HPDE6-E6E7 (cell line): Measurements from ENCODE around the gene RBM47.

ENCODE experiments used
- DNase-seq: peaks from one replicate; pipeline ENCODE4 v3.0.0; 2011; ENCODE audit warnings: missing footprints; ENCODE audit errors: extremely low spot score

The RBM47 gene

DNA sequence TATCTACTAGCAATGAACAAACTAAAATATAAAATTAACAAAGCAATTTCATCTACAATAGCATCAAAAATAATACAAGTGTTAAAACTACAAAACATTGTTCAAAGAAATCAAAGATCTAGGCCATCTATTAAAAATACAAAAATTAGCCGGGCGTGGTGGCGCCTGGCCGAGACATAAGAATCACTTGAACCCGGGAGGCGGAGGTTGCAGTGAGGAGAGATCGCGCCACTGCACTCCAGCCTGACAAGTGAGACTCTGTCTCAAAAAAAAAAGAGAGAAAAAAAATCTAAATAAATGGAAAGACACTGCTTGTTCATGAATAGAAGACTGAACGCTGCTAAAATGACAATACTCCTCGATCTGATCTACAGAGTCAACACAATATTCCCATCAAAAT lies 139.2 kb downstream of the RBM47 start:
- no peak for DNase-seq

DNA sequence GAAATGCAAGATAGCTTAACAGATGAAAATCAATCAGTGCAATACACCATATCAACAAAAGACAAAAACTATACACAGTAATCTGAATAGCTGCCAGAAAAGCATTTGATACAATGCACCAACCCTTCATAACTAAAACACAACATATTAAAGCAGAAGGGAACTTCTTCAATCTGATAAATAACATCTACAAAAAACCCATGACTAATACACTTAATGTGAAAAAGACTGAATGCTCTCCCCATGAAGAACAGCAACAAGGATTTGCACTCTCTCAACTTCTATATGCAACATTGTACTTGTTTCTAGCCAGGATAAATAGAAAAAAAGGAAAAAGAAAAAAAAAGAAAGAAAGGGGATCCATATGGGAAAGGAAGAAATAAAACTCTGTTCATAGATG lies 139.7 kb downstream of the RBM47 start:
- DNase-seq: no peak

DNA sequence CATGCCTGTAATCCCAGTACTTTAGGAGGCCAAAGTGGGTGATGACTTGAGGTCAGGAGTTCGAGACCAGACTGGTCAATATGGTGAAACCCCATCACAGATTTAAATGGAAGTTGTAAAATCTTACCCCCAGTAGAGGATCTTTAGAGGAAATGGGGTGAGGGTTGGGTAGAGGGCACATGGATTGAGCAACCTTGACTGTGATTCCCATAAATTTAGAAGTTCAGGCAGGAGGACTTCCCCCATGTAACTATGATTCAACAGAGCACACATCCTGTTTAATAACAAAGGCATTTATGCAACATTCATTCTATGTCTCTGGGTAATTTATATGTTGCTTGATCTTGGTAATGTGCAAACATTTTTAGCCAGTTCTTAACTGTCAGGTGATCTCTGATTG lies 143.1 kb downstream of the RBM47 start:
- DNase-seq: no peak

DNA sequence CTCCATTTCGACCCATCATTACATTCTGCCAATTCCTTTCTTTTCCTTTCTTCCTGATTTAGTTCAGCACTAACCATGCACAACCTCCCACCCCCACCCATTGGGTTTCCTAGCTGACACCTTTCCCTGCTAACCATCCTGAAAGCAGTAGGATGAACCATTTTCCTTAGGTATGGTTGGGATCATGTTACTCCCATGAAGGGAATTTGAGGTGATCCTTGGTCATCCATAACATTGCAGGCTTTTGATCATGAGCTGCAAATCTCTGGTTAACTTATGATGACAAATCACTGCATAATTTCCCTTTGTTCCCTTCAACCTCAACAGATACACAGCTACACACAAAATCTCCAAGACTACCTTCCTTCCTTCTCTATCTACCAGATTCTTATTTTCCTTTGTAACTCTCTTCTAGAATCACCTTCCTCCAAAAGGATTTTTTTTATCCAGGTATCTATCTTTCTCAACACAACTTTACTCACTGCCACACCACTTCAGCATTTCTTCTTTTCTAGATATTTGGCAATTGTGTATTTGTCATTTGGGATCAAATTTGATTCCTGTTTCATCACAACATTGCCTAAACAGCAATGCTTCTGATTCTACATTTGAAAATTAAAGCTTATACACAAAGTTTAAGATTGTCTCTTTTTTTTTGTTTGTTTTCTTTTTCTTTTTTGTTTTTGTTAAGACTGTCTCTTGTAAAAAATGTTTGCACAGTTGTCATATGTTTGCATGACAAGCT lies 145.1 kb downstream of the RBM47 start:
- no peak for DNase-seq

DNA sequence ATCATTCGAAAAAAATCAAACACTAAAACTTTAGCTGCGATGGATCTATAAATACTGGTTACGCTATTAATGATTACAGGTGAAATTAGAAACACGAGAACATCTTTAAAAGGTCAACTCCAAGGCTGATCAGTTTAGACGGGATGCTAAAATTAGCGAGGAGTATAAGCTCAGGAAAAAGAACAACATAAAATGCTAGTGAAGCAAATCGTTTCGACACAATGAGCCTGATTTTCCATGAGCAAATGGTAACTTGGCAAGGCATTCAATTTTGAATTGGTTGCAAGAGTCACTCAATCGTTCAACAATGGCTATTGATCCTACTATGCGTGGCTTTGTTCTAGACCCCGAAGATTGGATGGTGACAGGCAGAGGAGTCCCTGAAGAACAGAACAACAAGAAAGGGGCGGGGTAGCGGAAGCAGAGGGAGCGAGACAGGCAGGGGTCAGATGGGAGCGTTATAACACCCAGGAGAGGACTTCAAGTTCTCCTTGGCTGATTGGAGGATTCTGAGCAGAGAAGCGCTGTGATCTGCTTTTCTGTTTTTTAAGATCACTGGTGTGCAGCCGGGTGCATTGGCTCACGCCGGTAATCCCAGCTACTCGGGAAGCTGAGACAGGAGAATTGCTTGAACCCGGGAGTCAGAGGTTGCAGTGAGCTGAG lies 146.5 kb downstream of the RBM47 start:
- DNase-seq: no peak

DNA sequence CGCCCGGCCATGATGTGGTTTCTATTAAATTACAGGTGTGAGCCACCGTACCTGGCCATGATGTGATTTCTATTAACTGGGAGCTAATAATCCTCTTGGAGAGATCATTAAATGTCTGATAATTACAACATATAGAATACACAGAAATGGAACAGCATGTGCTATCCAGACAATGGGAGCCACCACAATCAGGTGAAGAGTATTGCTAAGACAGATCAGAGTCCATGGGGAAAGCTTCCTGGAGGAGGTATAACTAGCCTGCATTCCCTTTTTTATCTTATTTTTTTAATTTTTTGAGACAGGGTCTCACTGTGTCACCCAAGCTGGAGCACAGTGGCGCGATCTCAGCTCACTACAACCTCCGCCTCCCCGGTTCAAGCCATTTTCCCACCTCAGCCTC lies 147.7 kb downstream of the RBM47 start:
- no peak for DNase-seq

DNA sequence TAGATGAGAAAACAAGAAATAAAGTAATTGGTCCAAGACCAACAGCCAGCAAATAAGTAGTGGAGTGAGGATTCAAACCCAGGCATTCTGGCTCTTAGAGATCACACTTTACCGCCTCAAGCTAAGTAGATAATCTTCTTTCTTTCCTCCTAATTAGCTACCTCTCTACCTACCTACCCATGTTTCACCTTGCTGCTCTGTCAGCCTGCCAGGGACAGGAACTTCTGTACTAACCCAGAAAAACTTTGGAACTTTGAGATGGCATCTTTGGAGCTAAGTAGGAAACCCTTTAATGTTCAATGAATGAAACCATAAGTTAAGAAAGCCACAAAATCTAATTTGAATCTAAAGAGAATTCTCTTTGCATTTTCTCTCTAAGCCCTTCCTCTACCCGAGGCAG lies 149.4 kb downstream of the RBM47 start:
- DNase-seq: no peak

DNA sequence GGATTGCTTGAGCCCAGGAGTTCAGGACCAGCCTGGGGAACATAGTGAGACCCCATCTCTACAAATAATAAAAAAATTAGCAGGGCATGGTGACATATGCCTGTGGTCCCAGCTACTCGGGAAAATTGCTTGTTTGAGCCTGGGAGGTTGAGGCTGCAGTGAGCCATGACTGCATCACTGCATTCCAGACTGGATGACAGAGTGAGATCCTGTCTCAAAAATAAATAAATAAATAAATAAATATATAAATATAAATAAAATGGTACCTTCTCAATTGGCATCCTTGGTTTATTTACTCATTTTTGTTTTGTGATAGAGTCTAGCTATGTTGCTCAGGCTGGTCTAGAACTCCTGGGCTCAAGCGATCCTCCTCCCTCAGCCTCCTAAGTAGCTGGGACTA lies 150.3 kb downstream of the RBM47 start:
- DNase-seq: no peak

DNA sequence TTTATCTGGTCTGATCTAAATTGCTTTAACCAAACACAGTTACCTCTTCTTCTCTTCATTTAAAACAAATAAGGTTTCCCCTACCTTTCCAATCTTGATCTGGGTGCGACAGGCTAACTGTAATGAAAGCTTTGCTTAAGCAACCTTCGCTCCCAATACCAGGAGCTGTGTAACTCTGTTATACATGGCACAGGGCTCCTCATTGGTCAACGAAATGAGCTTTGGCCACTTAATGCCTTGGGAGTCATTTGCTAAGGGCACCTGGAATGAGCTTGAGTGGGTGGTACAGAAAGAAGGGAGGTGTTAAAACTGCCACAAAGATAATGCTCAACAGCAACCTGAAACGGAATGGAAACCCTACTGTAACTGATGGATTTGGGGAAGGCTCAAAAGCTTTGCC lies 154.1 kb downstream of the RBM47 start:
- DNase-seq: no peak

DNA sequence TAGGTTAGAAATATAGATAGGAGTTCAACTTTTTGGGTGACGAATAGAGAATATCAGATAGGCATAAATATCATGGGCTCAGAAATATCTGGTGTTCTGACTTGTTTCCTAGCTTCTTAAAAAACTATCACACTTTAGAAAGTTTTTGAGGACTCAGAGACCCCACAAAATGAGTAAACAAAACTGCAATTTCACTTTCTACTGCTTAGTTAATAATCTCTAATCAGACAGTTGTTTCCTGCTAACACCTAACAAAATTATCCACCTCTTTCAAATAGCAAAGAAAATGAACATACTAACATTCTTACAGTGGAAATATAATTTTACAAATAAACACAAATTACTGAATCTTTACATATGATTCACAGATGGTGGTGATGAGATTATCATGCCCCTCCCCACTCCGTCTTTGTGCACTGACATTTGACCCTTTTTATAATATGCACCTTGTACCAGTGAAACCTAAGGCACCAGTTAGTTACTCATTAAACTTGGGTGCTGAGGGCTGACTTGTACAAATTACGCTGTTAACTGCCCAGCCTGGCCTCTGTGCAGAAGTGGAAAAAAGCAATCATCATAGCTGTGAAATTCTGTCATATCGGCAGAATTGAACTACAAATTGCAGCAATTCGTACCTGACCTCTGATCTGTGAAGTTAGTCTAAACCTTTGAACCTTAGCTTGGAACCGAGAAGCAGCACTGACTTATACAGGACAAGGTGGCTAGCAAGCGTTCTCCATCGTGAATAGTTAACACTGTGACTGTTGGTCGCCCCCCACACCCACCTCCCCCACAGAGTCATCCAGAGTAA lies 155.9 kb downstream of the RBM47 start:
- no peak for DNase-seq

DNA sequence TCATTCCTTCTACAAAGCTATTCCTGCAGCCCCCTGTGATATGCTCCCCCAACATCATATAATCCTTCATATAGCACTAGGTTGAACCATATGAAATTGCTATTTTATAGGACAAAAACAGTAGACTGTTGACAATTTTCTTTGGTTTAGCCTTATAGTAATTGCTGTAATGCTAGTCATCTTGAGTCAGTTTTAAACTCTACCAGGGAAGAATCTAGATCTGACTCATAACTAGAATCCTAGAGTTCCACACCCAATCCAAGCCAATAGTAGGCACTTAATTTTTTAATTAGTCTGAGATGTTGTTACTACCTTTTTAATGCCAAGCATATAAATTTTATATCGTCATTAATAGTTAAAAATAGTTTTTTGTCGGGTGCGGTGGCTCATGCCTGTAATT lies 157.7 kb downstream of the RBM47 start:
- no peak for DNase-seq

DNA sequence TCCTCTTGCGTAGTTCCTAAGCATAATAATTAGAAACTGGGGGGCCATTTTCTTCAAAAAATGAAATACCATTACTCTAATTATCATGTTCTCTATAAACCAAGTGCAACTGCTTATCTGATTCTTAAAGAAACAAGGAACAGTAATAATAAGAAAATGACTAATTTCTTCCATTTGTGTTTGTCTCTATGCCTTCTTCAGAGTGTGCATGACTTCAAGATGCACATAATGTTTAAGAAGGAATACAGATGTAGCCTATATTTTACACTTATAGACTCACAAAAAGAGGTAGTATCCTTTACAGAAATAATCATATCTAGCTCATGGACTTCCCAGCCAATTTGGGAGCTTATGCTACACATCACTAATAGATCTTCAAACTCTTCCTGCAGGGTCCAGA lies 162.9 kb downstream of the RBM47 start:
- no peak for DNase-seq

DNA sequence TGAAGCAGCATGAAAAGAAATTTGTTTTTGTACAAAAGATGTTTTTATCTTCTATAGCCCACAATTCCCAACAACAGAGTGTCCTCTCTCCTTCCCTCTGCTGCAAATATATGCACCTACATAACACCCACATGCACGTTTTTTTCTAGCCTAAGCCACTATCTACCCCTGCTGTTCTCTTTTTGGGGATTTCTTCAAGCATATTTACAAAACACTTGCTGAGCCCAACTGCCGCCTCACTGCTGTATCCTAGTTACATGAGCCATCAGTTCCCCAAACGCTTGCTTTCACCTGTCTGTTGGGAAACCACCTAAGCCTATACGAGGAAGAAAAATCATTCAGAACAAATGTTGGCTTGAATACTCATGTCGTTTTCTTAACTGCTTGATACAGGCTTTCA lies 167.3 kb downstream of the RBM47 start:
- DNase-seq: no peak

DNA sequence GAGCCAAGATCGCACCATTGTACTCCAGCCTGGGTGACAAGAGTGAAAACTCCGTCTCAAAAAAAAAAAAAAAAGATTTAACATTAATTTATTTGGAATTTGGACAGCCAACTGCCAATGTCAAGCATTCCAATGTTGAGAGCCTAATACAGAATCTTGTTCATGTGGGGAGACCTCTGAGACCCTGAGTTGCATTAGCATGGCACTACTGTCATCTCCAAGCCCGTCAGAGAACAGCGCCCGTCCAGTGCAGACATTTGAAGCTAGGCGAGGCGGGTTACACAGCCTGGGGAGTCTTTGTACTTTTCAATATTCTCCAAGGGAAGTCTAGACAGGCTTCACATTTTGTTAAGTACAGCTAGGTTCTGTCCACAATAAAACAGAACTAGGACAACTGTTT lies 167.8 kb downstream of the RBM47 start:
- DNase-seq: no peak

DNA sequence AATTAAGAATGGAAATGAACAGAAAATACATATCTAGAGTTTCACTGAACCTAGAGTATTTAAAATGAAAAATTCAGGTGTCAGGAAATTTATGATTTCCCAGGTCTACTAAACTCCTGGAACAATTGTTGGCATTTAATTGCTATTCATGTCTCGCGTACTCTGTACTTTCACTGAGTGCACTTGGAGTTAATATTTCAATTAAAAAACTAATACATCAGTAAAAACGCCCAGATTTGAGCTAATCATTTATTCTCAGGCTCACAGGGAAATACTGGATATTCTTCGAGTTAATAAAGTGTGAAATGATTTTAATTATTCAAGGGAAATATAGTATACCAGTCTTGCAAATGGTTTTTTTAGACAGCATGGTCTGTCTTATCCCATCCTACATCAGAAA lies 168.6 kb downstream of the RBM47 start:
- no peak for DNase-seq

DNA sequence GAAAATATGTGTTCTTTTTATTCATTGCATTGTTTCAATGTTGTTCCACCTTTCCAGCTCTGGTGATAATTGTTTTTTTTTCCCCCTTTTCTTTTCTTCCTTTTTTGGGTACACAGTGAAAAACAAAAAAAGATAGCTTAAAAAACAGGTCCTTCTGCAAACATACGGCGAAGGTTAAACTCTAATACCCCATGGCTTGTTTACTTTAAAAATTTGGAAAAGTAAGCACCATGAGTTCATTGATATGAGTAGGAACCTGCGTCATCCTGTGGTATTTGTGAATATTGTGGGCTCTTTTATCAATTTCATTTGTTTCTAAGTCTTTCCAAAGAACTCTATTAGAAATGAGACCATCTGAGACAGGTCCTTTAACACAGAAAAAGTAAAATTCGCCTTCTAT lies 171.0 kb downstream of the RBM47 start:
- DNase-seq: no peak

DNA sequence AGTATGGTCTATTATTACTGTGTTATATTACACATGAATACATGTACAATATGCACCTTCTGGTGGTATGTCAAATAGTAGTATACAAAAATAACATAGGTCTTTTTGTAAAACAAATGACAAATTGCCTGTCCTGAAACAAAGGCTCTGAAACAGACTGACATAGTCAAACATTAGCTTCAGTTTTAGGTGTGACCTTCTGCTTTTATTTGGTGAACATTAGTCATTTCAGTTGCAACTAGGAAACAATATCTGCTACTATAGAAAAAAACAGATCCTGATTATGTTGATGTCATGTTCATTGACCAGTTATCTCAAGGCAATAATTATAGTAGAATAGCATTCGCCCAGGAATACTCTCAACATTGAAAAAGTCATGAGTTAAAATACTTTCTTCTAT lies 171.6 kb downstream of the RBM47 start:
- no peak for DNase-seq

DNA sequence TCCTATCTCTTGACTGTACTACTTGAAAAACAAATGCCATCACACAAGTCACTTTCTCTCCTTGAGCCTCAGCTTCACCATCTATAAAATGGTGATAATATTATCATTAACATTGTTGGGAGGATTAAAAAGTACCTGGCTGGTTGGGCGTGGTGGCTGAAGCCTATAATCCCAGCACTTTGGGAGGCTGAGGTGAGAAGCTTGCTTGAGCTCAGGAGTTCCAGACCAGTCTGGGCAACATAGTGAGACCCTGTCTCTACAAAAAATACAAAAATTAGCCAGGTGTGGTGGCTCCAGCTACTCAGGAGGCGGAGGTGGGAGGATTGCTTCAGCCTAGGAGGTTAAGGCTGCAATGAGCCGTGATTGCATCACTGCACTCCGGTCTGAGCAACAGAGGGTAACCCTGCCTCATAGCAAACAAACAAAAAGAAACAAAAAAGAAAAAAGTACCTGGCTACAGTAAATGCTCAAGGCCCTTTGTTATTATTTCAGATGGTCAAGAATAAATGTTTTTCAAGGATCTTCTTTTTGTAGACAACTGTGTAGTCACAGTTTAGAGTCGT lies 174.2 kb downstream of the RBM47 start:
- DNase-seq: no peak

DNA sequence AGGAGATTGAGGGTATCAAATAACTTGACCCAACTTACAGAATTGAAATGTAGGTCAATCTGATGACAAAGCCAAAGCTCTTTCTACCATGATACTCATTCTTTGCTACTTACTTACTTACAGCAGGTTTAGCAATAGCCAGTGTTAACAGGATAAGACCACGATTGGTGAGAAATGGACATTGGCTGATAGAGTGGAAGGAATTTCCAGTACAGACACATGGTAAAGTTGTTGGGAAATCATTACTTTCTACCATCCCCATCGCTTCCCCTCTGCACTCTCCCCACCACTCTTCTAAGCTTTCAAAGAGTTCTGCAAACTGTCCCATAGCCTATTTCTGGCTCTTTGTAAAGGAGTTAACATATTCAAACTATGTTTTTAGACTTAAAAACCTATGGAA lies 174.8 kb downstream of the RBM47 start:
- no peak for DNase-seq

DNA sequence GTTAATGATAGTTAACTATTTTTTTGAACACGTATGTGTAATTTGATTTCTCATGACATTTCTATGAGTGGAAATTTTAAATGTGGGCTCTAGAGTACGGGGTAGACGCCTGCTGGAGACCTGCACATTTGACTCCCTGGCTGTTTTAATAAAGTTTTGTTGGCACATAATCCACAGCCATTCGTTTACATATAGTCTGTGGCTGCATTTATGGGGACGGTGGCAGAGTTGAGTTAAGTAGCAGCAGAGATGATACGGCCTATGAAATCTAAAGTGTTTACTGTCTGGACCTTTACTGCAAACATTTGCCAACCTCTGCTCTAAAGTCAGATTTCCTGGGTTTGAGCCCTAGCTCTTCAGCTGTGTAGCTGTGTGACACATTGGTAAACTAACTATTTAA lies 175.8 kb downstream of the RBM47 start:
- DNase-seq: no peak

DNA sequence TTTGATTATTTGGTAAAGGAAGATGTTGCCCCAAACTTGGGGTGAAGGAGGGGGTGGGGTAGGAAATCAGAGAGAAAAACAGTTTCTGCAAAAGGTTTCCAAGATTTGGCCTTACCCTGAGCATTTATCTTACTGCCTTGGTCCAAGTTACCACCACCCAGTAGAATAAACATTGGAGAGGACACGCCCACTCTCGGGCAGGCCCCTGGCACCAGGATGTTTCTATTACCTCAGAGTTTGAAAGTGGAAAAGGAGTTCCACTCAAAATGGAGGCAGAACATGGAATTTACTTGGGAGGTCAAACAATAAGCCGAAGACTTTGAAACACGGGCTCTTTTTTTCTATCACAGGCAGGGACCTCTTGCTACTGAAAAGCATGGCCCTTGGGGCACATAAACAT lies 180.8 kb downstream of the RBM47 start:
- DNase-seq: no peak

DNA sequence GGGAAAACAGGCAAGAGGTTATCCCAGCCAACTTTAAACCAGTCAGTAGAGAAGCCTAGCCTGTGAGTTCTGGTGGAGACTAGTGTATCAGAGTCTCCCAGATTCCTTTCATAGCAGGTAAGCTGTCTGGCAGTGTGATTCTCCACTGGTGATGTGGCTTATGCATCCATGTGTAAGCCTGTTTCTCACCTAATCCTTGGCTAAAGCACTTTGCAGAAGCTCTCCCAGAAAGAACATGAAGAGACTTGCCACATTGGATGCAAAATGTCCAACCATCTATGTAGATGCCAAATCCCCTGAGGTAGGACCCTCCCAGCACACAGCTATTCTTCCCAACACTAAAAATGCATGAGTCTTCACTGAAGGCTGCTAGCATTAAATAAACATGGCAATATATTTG lies 182.8 kb downstream of the RBM47 start:
- peak; percentile 45 for DNase-seq
